Fibroblast of skin of scalp (primary cell): ENCODE measurements around the gene LEPR.
A peak's percentile ranks its signal among the peaks of the same experiment; 100 is the strongest.

Experiments used
- DNase-seq: peaks from one replicate; pipeline ENCODE4 v3.0.0-alpha.2; 2013

The LEPR gene

GRCh38 chr1:65409816-65410326, 10.6 kb upstream of the LEPR start:
- no peak for DNase-seq

DNA sequence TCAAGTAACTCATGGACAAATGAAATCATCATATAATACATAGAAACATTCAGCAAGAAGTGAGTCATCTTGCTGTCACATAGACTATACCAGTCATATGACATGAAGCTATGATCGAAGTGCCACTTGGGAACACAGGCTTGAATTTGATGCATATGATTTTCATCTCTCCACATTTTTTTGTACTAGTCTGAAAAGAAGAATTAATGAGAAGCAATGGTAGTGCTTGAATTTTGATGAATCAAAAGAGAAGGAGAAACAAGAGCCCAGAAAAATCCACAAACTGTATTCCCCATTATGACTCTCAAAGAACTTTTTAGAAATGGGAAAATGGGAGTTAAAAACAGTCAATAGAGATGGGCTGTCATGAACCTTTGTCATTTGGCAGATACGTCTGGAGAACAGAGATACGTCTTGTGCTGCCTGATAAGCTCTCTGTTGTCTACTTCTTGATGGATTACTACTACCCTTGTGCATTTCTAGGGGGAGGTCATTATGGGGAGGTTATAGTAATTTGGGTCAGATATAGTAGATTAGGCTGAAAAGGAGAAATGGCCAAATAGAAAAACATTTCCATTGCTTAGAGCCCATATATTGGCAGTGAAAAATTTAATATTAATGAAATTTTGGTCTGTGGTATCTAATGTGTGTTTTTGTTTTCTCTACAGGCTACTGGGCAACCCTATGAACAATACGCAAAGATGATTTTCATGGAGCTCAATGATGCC, 8.0 kb upstream of the LEPR start:
- DNase-seq, result peak; percentile 47

- peak; percentile 84 for DNase-seq
Observed at GRCh38 chr1:65412984-65413375, 7.5 kb upstream of the LEPR start.

DNA sequence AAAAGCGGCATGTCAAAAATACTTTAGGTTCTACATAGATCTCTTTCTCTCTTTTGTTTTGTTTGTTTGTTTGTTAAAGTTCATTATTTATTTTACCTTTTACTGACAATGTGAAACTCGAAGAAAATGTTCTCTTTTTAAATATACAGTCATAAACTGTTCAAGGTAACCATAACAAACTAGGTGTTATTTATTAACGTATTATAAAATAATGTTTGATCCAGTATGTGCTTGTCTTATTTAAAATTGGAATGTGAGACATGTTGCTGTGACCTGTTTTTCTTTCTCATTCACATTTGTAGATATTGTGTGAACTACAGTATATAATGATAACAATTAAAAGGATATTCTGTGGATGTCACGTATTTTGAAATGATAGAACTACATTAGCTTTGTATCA, 5.9 kb upstream of the LEPR start:
- DNase-seq, result no peak

- DNase-seq, result no peak
Observed at GRCh38 chr1:65416767-65417166, 3.7 kb upstream of the LEPR start.

GRCh38 chr1:65417729-65418128, 2.7 kb upstream of the LEPR start:
- no peak for DNase-seq

DNA sequence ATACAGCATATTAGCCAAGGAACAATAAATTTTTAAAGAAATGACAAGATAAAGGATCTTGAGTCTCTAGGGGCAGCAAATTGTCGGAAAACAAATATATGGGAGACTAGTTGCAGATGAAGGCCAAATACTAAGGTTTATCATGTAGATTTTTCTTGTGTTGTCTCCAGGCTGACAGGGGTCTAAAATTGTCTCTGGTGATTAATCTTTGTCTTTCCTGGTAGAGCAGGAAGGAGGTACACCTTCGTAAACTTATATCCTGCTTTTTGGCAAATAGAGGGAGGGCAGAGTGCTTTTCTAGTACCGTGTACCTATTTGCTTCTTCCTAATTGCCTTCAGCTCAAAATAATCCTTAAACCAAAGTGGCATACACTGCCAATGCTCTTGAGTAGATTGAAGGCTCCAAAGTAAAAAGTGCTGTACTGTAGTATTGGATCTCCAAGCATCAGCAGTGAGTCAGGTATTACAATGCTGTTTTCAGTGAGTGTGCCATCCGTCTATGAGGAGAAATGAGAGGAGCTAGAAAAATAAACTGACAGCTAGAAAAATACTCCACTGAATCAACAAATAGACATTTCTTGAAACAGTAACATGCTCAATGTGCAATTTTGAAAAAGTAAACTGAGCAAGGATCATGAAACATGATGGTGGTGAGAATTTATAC, 1.8 kb upstream of the LEPR start:
- no peak for DNase-seq

- DNase-seq, result peak; percentile 99
Observed at GRCh38 chr1:65419681-65420589, 533 bp upstream of the LEPR start.

DNA sequence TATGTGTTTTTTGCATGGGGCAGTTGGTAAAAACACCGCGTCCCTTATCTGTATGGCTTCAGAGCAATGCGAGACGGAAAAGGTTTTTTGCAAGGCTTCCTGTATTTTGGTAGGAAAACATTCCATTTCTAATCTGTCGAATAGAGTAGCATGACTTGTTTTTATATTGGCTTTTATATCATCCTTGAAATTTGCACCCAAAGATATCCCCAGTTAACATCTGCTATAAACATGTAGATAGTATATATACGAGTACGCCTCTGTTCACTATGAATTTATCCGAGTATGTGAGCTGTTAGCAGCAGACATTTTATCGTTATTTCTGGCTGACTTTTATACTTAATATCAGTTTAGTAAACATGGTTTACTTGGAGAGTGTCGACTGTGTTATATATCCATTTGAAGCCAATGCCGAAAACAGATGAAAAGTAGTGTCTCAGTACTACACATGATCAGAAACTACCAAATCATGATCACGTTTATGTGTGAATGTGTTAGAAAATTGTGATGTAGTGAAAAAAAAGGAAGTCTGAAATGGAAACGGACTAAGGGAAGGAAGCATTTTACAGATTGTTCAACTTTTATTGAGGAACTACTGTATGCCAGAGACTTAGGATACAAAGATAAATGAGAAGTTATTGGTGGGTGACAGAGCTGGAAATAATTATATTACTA, 1.0 kb downstream of the LEPR start:
- no peak for DNase-seq

GRCh38 chr1:65422241-65423203, 2.1 kb downstream of the LEPR start:
- no peak for DNase-seq

- DNase-seq, result peak; percentile 80
Observed at GRCh38 chr1:65423884-65424572, 3.6 kb downstream of the LEPR start.

DNA sequence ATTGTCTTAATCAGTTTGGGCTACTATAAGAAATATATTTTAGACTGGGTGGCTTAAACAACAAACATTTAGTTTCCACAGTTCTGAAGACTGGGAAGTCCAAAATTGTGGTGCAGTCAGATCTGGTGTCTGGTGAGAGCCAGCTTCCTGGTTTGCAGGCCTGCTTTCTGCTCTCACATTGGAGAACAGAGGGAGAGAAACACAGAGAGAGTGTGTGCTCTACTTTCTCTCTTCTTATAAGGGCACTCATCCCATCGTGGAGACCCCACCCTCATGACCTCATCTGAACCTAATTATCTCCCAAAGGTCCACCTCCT, 4.1 kb downstream of the LEPR start:
- DNase-seq, result no peak

DNA sequence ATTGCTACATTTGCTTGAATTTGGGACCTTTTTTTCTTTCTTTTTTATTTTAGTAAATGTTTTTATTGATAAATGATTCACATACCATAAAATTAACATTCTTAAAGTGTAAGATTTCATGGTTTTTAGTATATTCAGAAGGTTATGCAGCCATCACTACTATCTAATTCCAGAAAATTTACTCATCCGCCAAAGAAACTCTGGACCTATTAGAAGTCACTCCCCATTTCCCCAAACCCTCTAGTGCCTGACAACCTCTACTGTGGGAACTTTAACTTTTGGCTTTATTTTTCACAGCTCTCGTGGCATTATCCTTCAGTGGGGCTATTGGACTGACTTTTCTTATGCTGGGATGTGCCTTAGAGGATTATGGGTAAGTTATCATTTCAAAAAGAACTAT, 4.5 kb downstream of the LEPR start:
- DNase-seq, result peak; percentile 71

DNA sequence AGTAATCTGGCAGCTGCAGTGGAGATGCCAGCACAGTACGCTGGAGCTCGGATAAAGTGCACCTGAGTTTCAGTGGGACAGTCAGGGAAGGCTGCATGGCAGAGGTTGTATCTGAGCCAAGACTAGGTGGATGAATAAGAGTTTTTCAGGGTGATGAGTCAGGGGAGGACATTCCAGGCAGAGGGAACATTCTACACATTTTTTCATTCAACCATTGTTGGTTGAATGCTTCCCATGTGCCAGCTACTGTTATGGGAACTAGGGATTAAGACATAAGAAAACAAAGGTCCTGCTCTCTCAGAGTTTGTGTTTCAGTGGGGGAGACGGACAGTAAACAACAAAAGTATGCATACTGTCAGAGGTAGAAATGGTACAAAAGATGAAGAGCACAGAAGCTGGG, 5.2 kb downstream of the LEPR start:
- peak; percentile 91 for DNase-seq

DNA sequence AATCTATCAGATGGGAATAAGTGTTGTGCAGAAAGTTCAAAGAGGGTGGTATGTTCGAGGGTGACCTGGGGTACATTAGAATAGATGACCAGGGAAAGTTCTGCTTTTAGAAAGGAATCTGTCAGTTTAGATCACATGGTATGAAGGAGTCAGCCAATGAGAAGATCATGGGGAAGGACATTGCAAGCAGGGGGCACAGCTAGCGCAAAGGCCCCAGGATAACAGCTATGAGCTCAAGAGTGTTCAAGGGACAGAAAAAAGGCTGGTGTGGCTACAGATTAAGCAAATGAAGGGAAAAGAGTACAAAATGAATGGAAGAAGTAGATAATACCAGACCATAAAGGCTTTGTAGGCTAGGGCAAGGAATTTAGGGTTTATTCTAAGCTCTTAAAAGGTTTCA, 8.6 kb downstream of the LEPR start:
- no peak for DNase-seq

- DNase-seq, result peak; percentile 78
Observed at GRCh38 chr1:65429806-65430205, 9.3 kb downstream of the LEPR start.

DNA sequence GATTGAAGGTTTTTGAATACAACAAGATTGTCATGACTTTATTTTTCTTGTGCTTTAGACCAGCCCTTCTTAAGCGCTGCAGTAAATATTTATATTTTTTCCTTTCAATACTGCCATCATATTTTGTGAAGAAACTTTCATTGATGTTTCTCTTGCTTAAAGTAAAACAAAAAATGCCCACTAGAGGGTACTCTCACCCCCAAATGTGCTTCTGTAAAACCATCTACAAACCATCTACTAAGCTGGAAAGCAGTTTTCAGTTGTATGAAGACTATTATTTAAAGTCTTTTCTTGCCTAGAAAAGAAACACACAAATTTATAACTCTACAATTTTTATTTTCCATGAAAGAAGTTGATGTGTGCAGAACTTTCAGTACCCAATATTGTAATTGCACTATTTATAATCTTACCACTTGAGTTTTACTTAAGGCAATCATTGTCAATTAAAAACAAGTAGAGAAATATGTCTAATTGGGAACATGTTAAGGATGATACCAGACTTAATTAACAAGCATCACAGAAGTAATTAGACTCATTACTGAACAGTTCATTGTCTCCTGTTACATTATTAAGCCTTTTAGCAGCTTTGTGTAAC, 10.7 kb downstream of the LEPR start:
- DNase-seq, result peak; percentile 61

GRCh38 chr1:65432918-65433317, 12.4 kb downstream of the LEPR start:
- DNase-seq, result no peak

DNA sequence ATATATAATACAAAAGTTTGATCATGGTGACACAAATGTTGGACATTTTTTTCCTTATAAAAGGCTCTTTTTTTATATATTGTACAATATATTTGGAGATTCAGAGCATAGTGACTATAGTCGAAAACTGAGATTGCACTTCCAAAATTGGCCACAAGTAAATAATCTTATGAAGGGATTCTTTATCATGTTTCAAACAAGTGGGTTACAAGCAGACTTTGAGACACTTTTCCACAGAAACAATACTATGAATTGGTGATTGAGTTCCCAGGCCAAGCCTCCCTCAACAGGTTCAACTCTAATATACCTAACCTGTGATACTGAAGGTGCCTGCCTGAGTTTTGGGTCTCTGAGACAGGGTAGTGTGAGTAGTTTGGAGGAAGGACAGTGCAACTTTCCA, 13.8 kb downstream of the LEPR start:
- no peak for DNase-seq

DNA sequence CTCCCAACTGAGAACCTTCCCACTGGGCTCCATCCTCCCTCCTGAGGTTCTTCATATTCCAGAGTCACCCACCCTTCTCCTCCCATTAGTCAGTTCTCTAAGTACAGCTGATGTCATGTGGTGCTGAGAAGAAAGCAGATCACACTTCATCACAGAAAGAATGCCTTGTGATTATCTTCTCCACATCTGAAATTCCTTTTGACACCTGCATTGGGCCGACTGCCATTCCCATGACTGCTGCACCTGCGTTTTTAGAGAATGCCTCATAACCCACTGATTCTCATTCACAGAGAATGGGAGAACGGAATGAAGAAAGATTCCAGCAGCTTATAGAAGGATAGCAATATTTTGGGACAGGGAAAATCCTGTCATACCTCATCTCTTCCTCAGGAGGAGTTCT, 14.3 kb downstream of the LEPR start:
- DNase-seq, result no peak

- DNase-seq, result peak; percentile 82
Observed at GRCh38 chr1:65435987-65436386, 15.5 kb downstream of the LEPR start.
